SIG-M5 treated with dmso at 0.1 percent for 504 hours (cell line): ENCODE data around the gene SNAPC2.
A peak's percentile ranks its signal among the peaks of the same experiment; 100 is the strongest.
"Not testable (repeated sequence)": the region's sequence is repeated elsewhere in the genome, so short reads cannot be mapped to it uniquely, and the experiment has no call there.

Source experiments
- DNase-seq: peaks from one replicate; lab custom pipeline; 2025; ENCODE audit not compliant: unreplicated experiment; lab: John Stamatoyannopoulos, UW

The SNAPC2 gene

DNA sequence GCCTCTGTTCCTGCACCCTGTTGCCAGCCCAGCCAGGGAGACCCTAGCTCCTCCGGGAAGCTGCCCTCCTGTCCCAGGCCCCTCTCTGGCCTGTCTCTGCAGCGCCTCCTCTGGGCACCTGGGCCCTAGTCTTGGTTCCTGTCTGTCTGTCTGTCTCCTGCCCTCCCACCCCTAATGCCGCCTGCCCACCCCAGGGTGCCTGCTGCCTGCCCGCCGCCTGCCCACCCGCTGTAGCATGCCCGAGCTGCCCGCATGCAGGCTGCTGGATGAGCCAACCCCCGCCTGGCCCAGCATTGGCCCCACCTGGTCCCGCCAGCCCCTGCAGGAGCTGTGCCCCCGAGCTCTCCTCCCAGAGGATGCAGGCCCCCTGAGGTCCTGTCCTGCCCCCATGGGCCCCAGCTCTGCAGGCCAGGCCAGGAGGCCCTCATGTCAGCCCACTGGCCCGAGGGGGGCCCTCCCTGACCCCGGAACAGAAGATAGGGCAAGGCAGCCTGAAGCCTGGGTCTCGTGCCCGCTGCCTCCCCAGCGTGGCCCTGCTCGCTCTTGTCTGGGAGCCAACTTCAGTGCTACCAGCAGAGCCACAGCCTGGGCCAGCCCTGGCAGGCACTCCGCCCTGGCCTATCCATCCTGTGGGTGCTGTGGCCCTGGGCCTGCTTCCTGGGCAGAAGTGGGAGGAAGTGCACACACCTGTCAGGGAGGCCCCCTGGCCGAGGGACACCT, 11.2 kb upstream of the SNAPC2 start:
- DNase-seq = no peak

DNA sequence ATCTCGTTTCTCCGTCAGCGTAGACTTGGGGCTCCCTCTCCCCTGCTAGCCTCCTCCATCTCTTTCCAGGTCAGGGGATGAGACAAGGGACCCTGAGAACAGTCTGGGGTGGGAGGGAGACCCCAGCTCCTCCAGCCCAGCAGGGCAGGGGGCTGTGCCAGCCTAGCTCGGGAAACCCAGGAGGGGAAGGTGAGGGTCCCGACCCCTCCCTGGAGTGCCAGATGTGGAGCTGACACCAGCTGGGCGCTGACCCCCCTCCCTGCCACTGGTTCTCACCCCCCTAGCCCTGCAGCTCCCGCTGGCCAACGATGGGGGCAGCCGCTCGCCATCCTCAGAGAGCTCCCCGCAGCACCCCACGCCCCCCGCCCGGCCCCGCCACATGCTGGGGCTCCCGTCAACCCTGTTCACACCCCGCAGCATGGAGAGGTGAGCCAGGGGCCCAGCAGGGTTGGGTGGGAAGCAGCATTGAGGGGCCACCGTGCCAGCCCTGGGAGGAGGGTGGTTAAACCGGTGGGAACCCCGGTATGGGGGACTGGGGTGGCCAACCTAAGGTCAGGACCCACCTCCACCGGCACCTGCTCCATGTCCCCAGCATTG, 10.6 kb upstream of the SNAPC2 start:
- DNase-seq = no peak

GRCh38 chr19:7910321-7911161, 9.6 kb upstream of the SNAPC2 start:
- no peak for DNase-seq

DNA sequence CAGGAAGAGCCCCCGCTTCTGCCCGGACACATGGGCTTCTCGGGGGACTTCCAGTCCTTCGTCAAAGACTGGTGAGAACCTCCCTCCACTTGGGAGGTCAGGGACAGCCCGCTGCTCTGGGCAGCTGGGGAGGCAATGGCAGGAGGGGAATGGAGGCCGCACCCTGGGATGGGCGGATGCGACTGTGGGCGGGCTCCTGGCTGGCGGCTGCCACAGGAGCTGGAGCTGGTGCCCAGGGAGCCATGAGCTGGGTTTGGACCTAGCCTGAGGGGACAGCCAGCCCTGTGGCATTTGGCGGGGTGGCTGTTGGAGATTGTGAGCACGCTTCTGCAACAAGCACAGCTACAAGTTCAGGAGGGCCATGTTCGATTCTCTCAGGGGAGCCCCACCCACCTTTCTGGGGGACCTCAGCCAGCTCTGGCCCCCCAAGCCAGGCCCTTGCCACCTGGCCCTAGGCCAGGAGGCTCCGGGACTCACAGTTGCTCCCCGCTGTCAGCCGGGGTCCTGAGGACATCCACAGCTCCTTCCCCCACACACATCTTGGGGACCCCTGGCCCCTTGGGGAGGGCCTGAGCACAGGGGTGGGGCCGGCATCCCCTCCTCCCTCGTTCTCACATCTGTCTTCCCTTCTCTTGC, 8.5 kb upstream of the SNAPC2 start:
- DNase-seq = no peak

DNA sequence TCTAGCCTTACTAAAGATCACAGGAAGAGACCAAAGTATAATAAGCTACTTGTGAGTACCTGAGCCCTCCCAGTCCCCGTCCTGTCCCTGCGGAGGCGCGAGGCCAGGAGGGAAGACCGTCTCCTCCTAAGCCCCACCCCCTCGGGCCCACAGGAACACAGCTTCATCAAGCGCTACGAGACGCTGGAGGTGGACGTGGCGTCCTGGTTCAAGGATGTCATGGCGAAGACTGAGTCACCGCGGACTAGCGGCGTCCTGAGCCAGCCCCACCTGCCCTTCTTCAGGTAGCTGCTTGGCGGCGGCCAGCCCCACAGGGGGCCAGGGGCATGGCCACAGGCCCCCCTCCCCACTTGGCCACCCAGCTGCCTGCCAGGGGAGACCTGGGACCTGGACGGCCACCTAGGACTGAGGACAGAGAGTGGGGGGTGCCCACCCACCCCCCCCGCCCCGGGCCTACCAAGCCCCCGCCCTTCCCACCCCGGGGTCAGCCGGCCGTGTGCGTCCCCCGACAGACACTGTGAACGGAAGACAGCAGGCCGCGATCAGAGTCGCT, 7.9 kb upstream of the SNAPC2 start:
- no peak for DNase-seq

GRCh38 chr19:7912697-7913564, 7.2 kb upstream of the SNAPC2 start:
- DNase-seq = no peak

DNA sequence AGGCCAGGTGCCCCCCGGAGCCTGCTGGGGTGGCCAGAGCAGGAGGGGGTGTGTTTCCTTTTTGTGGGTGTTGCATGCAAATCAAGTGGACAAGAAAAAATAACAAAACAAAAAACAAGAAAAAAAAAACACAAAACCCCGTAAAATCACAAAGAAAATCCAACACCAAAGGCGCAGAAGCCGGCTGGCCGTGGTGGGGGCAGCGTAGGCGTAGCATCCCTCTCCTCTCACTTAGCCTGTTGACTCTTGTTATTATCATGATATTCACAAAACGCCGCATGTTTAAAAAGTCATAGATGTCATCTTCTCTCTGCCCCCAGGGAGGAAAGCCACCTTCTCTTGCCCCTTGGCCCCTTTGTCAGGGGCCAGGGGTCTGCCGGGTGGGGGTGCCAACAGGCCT, 6.5 kb upstream of the SNAPC2 start:
- DNase-seq = no peak

- DNase-seq = no peak
These were observed 6.0 kb upstream of the SNAPC2 start for GRCh38 chr19:7914099-7914498.

GRCh38 chr19:7914598-7915045, 5.5 kb upstream of the SNAPC2 start, which contains the start of gene TGFBR3L:
Gene TGFBR3L (plus strand): TSS chr19:7914830.
- no peak for DNase-seq

DNA sequence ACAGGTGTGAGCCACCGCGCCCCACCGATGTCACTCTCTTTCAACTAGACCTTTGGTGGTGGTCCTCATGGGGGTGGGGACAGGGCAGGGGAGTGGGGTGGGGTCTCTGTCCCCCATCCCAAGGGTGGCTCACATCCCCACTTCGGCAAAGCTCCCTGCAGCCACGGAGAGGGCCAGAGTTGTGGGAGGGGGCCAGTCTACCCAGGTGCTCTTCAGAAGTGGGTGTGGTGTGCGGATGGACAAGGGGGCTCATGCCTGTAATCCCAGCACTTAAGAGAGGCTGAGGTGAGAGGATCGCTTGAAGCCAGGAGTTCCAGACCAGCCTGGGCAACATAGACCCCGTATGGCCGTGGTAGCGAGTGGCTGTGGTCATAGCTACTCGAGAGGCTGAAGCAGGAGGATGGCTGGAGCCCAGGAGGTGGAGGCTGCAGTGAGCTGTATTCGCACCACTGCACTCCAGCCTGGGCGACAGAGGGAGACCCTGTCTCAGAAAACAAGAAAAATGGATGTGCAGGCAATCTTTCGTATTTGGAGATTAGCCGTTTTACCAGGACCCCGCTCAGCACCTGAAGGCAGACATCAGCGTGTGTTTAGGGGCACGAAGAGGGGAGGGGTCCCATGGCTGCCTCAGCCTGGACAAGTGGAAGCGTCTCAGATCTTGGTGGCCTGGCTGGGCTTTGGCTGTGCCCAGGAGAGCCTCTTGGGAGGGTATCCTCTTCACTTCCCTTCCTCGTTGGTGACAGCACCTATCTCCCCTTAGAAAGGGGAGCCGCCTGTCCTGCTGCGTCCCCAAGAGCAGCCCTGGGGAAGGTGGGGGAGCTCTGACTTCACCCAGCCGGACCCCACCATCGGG, 4.7 kb upstream of the SNAPC2 start:
- DNase-seq = no peak

- peak; percentile 36 for DNase-seq
These were observed 3.8 kb upstream of the SNAPC2 start for GRCh38 chr19:7916103-7916954.

DNA sequence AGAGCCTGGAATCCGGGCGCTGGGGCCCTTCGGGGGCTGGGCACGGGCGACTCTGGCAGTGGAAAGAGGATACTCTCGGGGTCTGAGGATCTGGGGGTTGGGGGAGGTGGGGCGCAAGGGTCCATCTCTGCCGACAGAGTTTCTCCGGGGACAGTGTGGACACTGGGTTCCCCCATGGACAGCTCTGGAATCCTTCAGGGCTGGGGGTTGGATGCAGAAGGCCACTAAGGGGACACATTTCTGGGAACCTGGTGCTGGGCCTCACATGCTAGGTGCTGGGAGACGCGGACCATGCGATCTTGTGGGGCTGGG, 3.2 kb upstream of the SNAPC2 start:
- DNase-seq = no peak

DNA sequence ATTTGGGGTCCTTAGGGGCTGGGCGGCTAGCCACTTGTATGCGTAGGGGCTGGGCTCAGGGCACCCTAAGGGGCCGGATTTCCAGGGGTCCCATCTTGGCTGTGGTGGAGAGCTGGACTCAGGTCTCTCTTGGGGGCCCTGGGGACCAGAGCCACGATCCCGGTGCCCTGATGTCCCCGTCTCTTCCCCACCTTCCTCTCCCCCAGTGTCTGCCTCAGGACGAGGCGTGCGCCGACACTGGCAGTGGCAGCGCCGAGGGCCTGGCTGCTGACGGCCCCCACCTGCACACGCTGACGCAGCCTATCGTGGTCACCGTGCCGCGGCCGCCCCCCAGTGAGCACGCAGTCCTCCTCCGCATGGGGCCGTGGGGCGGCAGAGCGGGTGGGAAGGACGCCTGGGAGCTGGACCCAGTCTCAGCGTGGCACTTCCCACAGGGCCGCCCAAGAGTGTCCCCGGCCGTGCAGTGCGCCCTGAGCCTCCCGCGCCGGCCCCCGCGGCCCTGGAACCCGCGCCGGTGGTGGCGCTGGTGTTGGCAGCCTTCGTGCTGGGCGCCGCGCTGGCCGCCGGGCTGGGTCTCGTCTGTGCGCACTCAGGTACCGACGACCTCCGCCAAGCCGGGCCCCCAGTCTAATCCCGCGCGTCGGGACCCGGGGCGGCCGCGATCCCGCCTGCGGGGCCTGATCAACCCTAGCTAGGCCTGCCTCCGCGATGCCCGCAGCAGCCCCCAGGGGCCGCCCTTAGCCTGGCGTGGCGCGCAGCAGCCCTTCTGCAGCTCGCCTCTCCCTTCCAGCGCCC, 2.7 kb upstream of the SNAPC2 start:
- peak; percentile 44 for DNase-seq

DNA sequence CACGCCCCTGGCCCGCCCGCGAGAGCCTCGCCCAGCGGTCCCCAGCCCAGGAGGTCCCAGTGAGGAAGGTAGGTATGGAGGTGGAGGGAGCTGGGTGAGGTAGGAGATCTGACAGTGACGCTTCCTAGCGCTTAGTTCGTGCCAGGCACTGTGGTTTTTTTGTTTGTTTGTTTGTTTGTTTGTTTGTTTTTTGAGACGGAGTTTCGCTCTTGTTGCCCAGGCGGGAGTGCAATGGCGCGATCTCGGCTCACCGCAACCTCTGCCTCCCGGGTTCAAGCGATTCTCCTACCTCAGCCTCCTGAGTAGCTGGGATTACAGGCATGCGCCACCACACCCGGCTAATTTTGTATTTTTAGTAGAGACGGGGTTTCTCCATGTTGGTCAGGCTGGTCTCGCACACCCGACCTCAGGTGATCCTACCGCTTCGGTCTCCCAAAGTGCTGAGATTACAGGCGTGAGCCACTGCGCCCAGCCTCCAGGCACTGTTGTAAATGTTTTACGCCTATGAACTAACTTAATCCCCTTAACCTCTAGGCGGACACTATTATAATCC, 2.0 kb upstream of the SNAPC2 start:
- not testable (repeated sequence) for DNase-seq

DNA sequence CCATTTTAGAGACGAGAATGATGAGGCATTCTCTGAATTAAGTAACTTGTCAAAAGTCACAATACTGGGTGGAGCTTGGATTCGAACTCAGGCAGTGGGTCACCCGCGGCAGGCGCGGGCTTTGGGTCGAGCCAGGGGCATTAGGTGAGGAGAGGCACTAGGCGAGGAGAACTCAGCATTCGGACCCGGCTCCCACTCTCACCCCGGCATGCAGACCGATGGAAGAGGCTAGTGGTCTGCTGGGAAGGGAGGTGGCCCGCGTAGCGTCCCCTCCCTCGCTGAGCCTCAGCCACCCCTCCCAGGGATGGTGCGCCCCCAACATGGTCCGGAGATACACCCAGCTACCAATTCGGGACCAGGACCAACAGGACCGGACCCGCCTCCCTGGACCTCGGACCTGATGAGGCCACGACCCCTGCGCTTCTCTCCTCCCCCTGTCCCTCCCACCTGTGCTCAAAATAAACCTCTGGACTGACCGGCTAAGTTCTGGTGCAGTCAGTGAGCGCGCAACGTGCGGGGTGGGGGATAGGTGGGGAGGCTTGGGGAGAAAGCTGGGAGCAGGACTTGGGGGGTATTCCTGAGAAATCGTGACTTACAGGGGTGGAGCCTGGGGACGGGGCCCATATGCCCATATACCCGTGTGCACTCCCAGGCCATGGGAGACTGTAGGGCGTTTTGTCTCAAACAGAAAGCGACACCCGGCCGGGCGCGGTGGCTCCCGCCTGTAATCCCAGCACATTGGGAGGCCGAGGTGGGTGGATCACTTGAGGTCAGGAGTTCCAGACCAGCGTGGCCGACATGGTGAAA, 1.3 kb upstream of the SNAPC2 start:
- DNase-seq = no peak

DNA sequence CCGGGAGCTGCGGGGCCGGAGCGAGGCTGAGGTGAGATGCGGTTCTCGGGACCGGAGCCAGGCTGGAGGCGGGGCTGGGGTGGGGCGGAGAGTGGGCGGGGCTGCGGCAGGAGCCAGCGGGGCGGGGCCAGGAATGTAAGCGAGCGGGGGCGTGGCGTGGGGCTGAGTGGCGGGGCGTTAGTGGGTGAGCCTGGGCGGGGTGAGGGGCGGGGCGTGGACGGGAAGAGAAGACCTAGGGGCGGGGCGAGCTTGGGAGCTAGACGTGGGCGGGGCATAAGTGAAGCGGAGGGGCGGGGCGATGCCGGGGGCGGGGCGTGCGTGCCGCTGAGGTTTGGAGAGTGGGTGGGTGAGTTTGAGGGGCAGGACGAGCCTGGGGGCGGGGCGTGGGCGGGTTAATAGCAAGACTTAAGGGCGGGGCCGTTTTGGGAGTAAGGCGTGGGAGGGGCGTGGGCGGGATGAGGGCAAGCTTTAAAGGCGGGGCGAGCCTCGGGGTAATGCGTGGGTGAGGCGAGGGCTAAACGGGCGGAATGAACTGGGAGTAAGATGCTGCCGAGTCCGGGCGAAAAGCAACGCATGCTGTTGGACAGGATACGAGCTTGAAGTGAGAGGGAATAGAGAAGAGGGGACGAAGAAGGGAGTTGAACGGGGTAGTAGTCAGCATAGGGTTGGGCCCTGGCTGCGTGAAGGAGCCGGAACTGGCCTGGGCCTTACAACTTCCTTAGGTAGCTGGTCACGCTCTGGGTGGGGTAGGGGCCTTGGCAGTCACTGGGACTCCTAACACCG, 572 bp downstream of the SNAPC2 start:
- peak; percentile 95 for DNase-seq
